Activated T-helper 1 cell treated with anti-CD3 and anti-CD28 coated beads, Interleukin-2, amount 50 U/mL, for 16 hours (primary cell): ENCODE results near the gene FOCAD.
"Not testable (repeated sequence)": the region's sequence is repeated elsewhere in the genome, so short reads cannot be mapped to it uniquely, and the experiment has no call there.

Experiments used
- DNase-seq, 2 donors: peaks; one replicate each; pipeline ENCODE4 v3.0.0-alpha.2; 2020; ENCODE audit warnings: low read depth in 1 of 2, low spot score in 1 of 2

FOCAD gene

DNA sequence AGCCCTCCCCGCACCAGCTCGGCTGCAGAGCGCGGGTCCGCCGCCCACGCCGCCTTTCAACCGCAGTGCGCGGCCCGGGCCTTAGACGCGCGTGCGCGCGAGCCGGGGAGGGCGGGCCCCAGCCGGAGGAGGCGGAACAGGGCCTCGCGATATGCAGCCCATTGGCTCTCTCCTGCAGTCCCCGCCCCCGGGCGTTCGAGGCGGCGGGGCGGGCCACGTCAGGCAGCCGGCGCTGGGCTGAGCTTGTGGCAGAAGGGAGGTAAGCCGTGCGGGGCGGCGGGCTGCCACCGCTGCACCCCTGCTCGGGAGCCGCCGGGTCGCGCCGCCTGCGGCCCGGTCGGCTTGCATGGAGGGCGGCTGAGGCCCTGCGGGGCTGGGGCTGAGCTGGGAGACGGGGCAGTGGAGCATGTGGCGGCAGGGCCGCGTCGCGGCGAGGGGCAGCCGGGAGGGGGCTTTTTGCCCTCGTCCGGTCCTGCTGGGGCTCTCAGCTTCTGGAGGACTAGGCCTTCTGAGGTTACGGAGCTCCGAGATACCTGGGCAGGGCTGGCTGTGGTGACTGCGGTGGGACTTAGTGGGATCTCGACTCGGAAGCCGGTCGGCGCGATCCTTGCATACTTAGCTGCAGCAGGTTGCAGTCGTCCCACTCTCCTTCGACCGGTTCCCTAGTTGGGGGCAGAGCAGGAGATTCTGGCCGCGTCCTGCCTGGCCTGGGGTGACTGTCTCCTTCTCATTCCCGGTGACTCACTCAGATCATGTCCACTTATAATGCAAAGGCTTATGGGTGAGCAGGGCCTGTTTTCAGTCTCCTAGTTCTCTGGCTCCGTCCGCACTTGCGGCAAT is at the start of gene FOCAD:
Gene FOCAD (plus strand): TSS at position 225 of the 840 bp plus-strand sequence. CDS start 31,095 bp downstream, outside the sequence.
- DNase-seq: peak; percentile 88 to 96

DNA sequence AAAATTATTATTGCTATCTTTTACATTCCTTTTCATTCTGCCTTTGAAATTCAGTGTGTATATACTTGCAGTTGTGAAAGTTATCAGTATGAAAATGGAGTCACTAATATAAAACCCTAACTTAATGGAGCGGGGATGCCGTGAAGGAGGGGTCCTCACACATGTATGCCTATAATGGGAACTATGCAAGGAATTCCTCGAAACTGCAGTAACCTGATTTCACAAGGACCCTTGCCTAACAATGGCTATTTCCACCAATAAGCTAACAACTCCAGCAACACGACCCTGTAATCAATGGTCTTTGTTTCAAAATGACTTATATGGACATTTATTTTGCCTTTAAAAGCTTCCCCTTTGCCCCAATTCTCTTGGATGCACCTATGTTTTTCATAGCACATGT is 49.2 kb upstream of the FOCAD start:
- no peak for DNase-seq

DNA sequence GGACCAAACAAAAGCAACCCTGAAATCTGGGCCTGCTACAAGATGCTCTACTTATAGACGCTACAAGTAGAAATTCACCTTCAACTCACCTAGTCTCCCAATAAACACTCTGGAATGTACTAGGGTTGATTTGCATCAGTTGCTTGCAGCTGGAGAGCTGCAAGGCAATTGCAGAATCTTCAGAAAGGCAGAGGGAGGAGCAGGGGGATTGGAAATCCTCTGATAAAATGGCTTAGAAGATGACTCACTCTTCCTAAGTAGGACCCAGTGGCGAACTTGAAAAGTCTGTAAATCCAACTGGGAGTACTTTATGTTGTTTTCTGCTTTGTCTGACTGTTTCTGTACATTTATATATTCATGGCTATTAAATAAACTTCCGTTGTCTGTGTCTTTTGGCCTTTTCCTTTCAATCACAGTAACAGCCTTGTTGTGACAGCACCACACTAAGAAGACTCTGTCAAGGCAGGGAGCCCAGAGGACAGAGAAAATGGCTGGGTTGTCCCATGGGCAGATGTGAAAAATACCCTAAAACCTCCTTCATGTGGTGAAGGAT is 47.1 kb upstream of the FOCAD start:
- DNase-seq: no peak

DNA sequence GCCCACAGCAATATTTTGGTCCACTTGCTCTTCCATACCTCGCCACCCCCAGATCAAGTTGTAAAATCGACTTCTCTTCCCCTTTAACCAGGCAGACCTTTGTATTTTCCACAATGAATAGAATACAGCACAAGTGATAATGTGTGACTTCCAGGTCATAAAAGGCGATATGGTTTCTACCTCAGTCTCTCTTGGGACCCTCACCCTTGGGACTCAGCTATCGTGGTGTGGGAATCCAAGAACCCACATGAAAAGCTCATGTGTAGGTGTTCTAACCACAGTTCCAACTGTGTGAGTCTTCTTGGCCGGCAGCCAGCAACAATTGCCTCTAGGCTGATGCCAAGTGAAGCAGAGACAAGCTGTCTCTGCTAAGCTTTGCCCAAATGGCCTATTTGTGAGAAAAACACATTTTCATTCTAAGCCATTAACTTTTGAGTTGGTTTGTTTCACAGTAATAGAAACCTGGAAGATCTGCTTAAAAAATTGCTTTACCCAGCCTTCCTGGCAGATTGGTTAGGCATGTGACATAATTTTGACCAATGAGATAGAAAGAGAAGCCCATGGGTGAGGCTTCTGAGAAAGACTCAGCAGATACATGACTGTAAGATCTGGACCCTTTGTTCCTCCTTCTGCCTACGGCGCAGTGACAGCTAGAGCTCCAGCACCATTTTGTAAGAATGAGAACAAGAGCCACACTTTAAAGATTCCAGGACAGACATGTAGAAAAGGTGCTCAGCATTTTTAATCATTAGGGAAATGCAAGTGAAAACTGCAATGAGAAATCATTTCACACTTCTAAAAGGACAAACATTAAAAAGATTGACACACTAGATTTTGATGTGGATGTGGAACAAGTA is 43.5 kb upstream of the FOCAD start:
- peak; percentile 48 to 72 for DNase-seq

DNA sequence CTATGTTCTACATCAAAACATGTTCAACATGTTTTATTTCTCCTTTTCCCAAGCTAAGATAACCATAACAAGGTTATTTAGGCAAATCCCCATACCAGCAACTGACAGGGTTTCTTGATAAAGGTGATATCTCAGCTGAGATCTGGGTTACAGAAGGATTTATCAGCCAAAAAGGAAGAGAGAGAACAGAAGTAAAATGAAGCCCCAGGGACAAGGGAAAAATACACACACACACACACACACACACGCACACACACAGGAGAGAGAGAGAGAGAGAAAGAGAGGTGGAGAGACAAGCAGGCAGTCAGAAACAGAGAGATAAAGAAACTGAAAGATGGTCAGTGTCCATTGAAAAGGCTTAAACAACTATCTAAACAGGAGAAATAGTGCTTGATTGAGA is 42.0 kb upstream of the FOCAD start:
- DNase-seq: no peak

DNA sequence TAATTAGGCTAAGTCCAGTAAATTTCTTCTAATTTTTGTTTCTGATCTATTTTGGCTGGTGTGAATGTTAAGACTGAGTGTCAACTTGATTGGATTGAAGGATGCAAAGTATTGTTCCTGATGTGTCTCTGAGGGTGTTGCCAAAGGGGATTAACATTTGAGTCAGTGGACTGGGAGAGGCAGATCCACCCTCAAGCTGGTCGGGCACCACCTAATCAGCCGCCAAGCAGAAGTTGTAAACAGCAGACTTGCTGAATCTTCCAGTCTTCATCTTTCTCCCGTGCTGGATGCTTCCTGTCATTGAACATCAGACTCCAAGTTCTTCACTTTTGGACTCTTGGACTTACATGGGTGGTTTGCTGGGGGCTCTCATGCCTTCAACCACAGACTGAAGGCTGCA is 40.4 kb upstream of the FOCAD start:
- DNase-seq: no peak

DNA sequence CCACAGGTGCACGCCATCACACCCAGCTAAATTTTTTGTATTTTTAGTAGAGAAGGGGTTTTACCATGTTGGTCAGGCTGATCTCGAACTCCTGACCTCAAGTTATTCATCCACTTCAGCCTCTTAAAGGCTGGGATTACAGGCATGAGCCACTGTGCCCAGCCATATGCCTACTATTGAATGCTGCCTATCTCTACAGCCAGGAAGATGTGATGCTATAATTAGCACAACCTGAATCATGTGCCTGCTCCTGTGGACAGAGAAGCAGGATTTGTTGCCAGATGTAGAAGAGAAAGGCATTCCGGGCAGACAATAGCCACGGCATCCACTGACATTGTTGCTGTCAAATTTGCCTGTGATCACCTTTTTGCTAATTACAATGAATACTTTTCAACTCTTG is 37.4 kb upstream of the FOCAD start:
- DNase-seq: no peak

DNA sequence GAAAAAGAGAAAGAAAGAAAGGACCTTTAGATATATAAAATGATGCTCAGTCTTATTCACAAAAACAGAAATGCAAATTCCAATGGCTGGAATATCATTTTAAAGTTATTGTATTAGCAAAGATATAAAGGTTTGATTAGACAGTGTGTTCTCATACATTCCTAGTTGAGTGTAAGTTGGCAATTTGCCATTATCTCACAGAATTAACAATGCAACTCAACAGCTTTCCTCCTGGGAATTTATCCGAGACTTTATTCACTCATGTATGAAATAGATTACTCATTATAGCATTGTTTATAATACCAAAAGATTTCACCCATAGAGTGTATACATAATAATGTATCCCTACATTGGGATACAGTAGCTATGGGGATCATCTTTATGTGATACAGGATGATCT is 34.7 kb upstream of the FOCAD start:
- no peak for DNase-seq

DNA sequence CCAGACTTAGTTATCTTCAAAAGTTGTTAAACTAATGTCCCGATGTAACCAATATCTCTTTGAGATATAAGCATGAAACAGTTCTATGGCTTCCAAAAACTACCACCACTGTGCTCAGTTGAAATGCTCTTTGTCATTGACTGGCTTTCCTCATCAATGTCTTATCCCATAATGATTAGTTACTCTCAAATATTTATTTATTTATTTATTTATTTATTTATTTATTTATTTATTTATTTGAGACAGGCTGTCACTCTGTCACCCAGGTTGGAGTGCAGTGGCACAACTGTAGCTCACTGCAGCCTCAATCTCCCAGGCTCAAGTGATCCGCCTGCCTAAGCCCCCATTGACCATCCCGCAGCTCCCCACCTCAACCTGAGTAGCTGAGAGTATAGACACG is 33.7 kb upstream of the FOCAD start:
- no peak for DNase-seq

DNA sequence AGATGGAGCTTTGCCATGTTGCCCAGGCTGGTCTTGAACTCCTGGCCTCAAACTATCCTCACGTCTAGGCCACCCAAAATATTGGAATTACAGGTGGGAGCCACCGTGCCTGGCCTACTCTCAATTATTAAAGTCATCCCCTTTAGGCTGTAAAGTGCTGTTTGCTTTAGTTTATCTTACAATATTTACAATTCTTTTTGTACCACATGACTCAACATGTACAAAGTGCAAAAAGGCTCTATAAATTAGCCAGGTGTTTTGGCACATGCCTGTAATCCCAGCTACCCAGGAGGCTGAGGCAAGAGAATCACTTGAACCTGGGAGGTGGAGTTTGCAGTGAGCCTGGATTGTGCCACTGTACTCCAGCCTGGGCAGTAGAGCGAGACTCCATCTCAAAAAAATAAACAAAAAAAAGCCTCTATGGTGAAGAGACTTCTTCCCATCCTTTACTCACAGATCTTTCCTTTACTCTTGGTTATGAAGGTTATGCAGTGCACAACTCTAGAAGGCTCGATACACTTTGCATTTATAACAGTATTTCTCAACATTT is 33.2 kb upstream of the FOCAD start:
- no peak for DNase-seq

- no peak for DNase-seq
These were observed 32.1 kb upstream of the FOCAD start for GRCh38 chr9:20651939-20652338.

DNA sequence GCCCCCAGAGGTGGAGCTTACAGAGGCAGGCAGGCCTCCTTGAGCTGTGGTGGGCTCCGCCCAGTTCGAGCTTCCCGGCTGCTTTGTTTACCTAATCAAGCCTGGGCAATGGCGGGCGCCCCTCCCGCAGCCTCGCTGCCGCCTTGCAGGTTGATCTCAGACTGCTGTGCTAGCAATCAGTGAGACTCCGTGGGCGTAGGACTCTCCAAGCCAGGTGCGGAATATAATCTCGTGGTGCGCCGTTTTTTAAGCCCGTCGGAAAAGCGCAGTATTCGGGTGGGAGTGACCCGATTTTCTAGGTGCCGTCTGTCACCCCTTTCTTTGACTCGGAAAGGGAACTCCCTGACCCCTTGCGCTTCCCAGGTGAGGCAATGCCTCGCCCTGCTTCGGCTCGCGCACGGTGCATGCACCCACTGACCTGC is 25.8 kb upstream of the FOCAD start:
- peak in 1 of 2 donors; percentile 18 for DNase-seq

- no peak for DNase-seq
These were observed 25.2 kb upstream of the FOCAD start for GRCh38 chr9:20658677-20659473.

GRCh38 chr9:20659474-20659967 is 24.5 kb upstream of the FOCAD start:
- no peak for DNase-seq

DNA sequence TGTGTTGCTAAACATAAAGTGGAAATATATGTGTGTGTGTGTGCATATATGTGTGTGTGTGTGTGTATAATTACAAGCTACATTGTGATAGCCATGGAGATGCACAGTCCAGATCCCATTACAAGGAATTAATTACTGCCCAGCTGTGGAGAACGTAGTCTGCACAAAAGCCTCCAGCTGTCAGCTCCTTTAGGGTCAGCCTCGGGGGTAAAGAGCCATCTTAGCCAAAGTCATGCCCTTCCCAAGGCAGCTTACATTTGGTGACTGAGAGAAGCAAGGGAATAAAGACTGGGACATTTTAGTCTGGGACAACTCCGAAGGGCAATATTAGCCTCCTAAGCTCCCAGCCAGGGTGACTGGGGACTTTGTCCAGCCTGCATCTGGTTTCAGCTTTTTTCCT is 21.9 kb upstream of the FOCAD start:
- DNase-seq: no peak

DNA sequence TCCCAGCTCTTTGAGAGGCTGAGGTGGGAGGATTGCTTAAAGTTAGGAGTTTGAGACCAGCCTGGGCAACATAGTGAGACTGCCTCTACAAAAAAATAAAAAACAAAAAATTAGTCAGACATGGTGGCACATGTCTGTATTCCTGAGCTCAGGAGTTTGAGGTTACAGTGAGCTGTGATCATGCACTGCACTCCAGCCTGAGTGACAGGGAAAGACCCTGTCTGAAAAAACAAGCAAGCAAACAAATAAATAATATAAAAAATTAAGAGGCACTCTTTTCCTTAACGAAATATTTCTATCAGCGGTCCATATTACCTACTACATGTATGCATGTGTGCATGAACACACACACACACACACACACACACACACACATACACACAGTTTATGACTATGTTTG is 20.9 kb upstream of the FOCAD start:
- DNase-seq: no peak

DNA sequence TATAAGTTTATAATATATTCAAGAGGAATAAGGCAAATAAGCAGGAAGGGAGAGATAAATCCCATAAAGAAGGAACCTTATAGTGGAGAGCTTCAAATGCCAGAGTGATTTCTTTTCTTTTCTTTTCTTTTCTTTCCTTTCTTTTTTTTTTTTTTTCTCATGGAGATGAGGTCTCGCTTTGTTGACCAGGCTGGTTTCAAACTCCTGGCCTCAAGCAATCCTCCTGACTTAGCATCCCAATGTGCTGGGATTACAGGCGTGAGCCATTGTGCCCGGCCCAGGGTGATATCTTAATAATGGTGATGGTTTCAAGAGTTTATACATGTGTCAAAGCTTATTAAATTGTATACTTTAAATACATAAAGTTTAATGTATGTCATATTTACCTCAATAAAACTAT is 19.6 kb upstream of the FOCAD start:
- DNase-seq: no peak

GRCh38 chr9:20670395-20670794 is 13.7 kb upstream of the FOCAD start:
- DNase-seq: no peak

- no peak for DNase-seq
These were observed 12.4 kb upstream of the FOCAD start for GRCh38 chr9:20671635-20672034.

DNA sequence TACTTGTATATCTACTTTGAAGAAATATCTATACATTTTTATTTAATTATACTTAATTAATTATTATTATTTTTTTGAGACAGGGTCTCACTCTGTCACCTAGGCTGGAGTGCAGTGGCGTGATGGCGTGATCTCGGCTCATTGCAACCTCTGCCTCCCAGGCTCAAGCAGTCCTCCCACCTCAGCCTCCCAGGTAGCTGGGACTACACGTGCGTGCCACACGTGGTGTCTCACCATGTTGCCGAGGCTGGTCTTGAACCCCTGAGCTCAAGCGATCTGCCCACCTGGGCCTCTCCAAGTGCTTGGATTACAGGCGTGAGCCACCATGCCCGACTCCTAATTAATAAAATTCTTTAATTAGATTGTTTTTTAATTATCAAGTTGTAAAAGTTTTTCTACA is 10.5 kb upstream of the FOCAD start:
- DNase-seq: not testable (repeated sequence)

GRCh38 chr9:20681467-20681866 is 2.6 kb upstream of the FOCAD start:
- DNase-seq: no peak
